ENCODE measurements around the gene WAS. TPM values are rescaled to one million over a fixed set of nuclear protein-coding genes. Genes with fewer than 3 reads are reported as not detected.

WAS gene
- total RNA-seq, 1 donor from 2014 or later = 25.3 TPM

DNA sequence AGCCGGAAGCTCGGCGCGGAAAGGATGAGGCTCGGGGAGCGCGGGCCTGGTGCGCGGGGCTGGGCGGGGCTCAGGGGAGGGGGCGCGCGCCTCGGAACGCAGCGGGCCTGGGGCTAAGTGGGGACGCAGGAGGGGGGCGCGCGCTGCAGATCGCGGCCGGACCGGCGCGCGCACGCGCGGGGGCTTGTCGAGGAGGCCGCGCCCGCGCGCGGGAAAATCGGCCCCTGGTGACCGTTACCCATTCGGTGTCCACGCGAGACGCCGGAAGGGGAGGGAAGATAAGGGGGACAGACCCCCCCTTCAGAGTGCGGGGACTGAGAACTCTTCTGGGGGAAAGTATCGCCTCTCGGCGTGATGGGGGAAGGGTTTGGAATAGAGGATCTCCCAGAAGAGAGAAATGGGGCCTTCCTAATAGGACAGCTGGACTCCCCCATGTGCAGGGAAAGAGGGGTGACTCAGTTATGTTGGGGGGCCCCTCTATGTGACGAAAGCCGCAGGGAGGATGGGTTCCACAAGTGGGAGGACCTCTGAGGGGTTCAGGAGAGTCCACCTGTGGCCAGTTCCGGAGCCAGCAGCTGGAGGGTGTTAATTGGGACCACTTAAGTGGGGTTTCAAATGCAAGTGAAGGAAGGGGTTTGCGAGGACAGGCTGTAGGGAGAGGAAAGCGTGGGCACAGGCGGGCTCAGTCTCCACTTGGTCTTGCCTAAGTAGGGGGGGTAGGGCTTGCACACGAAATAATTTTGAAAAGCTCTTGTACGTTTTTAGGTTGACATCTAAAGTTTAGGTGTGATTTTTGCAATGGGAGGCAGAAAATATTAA lies 13.5 kb downstream of the WAS start:
- H3K27ac ChIP-seq = peak overlapping the region; percentile 17
- H3K27me3 ChIP-seq = no peaks in the 10 kb centered on the region
- peaks cover 11% of the 10 kb centered on the region for H3K36me3 ChIP-seq
- H3K9me3 ChIP-seq = no peaks in the 10 kb centered on the region
- ATAC-seq = no peak
- TF ChIP-seq, protein P1, sequence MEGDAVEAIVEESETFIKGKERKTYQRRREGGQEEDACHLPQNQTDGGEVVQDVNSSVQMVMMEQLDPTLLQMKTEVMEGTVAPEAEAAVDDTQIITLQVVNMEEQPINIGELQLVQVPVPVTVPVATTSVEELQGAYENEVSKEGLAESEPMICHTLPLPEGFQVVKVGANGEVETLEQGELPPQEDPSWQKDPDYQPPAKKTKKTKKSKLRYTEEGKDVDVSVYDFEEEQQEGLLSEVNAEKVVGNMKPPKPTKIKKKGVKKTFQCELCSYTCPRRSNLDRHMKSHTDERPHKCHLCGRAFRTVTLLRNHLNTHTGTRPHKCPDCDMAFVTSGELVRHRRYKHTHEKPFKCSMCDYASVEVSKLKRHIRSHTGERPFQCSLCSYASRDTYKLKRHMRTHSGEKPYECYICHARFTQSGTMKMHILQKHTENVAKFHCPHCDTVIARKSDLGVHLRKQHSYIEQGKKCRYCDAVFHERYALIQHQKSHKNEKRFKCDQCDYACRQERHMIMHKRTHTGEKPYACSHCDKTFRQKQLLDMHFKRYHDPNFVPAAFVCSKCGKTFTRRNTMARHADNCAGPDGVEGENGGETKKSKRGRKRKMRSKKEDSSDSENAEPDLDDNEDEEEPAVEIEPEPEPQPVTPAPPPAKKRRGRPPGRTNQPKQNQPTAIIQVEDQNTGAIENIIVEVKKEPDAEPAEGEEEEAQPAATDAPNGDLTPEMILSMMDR (IDR thresholded peaks at IDR 0.05) = no peak
- H3K4me3 ChIP-seq = peak overlapping the region; percentile 58
- intact Hi-C loops (cut with DNase I) = no loop called here
- DNase-seq = peak; percentile 65
- no peaks in the 10 kb centered on the region for H3K4me1 ChIP-seq

DNA sequence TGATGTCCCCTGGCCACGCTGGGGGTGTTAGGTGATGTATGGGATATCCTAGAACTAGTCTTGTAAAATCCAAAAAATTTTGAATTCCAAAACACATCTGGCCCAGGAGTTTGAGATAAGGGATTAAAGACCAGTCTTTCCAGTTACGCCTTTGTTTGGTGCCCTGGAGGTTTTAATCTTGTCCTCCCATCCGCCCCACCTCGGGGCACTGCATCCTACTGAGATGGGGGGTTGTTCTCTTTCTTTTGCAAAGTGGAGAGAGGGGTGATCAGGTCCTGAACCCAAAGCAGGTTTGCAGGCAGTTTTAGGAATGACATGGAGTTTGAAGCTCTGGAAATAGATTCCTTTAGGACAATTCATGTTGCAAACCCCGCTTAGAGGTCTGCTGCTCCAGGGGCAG lies 14.7 kb downstream of the WAS start:
- TF ChIP-seq, protein P1 (IDR thresholded peaks at IDR 0.05) = no peak
- intact Hi-C loops (cut with DNase I) = no loop called here
- no peak for DNase-seq

DNA sequence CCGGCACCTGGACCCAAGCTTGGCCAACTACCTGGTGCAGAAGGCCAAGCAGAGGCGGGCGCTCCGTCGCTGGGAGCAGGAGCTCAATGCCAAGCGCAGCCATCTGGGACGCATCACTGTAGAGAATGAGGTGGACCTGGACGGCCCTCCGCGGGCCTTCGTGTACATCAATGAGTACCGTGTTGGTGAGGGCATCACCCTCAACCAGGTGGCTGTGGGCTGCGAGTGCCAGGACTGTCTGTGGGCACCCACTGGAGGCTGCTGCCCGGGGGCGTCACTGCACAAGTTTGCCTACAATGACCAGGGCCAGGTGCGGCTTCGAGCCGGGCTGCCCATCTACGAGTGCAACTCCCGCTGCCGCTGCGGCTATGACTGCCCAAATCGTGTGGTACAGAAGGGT lies 16.6 kb downstream of the WAS start:
- DNase-seq = no peak
- intact Hi-C loops (cut with DNase I) = no loop called here
- H3K9me3 ChIP-seq = no peaks in the 10 kb centered on the region
- TF ChIP-seq, protein P1 (IDR thresholded peaks at IDR 0.05) = no peak
- H3K4me3 ChIP-seq = no peak overlapping the region
- no peak for ATAC-seq
- peaks cover 11% of the 10 kb centered on the region for H3K36me3 ChIP-seq
- no peaks in the 10 kb centered on the region for H3K27me3 ChIP-seq
- no peak overlapping the region for H3K27ac ChIP-seq
- H3K4me1 ChIP-seq = no peaks in the 10 kb centered on the region

More for the DNA sequence above, 14.7 kb downstream of the WAS start:
- Histone ChIP-seq H3K27ac (no peak overlapping the region), H3K4me3 (no peak overlapping the region), H3K9me3 (no peaks in the 10 kb centered on the region), H3K36me3 (peaks cover 11% of the 10 kb centered on the region), H3K4me1 (no peaks in the 10 kb centered on the region), H3K27me3 (no peaks in the 10 kb centered on the region)
- ATAC-seq = no peak

DNA sequence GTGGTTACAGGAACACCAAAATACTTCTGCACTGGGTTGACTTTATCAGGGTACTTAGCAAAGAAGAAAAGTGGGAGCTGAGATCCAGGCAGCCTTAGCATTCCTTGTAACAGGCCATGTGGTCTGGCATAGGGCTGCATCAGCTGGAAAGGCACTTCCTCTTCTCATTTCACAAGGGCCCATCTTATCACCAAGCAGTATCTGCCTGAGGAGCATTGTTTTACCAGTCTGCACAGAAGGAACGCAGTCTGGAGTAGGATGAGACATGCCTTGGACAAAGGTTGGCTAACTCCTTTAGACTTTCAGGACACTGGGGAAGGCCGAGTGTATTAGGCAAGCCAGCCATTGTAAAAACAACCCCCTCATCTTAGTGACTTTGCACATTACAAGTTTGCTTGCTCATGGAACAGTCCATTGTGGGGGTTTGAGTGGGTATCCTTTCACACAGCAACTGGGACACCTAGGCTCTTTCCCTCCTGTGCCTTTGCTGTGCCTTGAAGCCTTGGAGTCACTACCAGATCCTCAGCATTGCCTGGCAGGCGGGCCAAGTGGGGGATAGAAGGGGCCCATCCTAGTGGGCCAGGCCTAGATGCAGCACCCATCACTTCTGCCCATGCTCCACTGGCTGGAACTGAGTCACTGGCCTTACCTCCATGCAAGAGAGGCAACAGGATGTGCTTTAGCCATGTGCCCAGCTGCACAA lies 17.5 kb downstream of the WAS start:
- Histone ChIP-seq H3K4me3 (no peak overlapping the region), H3K27ac (no peak overlapping the region), H3K27me3 (no peaks in the 10 kb centered on the region), H3K36me3 (peaks cover 11% of the 10 kb centered on the region), H3K4me1 (no peaks in the 10 kb centered on the region), H3K9me3 (no peaks in the 10 kb centered on the region)
- TF ChIP-seq, protein P1 (IDR thresholded peaks at IDR 0.05) = no peak
- no peak for DNase-seq
- intact Hi-C loops (cut with DNase I) = no loop called here
- ATAC-seq = no peak

DNA sequence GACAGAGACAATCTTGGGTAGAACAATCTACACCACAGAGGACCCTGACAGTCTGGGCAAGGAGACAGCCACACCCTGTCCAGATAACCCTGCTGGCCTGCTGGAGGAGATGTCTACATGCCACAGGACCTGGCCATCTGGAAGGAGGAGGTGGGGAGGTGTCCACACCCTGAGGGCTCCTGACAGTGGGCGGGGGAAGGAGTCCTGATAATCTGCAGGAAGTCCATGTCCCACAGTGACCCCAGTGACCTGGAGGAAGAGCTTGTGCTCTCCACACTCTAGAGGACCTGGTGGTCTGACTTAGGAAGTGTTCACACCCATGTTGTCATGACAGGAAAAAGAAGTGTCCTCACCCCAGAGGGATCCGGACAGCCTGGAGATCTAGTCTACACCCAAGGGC lies 18.4 kb downstream of the WAS start:
- H3K27me3 ChIP-seq = no peaks in the 10 kb centered on the region
- TF ChIP-seq, protein P1 (IDR thresholded peaks at IDR 0.05) = no peak
- H3K36me3 ChIP-seq = peaks cover 11% of the 10 kb centered on the region
- no peak overlapping the region for H3K27ac ChIP-seq
- no peaks in the 10 kb centered on the region for H3K4me1 ChIP-seq
- no peak overlapping the region for H3K4me3 ChIP-seq
- intact Hi-C loops (cut with DNase I) = no loop called here
- ATAC-seq = no peak
- H3K9me3 ChIP-seq = no peaks in the 10 kb centered on the region
- DNase-seq = no peak
